Hepatocyte (in vitro differentiated cells): ENCODE results near the gene SLC43A2.

Experiments used
- CTCF ChIP-seq: fragments of 200-600 bp; sonication (generic); IDR thresholded peaks from 2 replicates; pipeline ENCODE4 v1.5.1; 2016; ENCODE audit warnings: antibody characterized with exemption, mild to moderate bottlenecking; ENCODE audit not compliant: poor library complexity
- EZH2phosphoT487 ChIP-seq: fragments of 200-600 bp; sonication (generic); IDR thresholded peaks from one replicate; pipeline ENCODE4 v1.6.1; 2018; ENCODE audit warnings: antibody characterized with exemption, mild to moderate bottlenecking, low read depth, moderate library complexity; ENCODE audit not compliant: unreplicated experiment, severe bottlenecking

- TF ChIP-seq CTCF: no peak
- TF ChIP-seq EZH2phosphoT487: no peak
These were observed 7.2 kb upstream of the SLC43A2 start for GRCh38 chr17:1635675-1636465.
